ENCODE measurements around the gene NUDC.
A peak's percentile ranks its signal among the peaks of the same experiment; 100 is the strongest.
"Not testable (repeated sequence)": the region's sequence is repeated elsewhere in the genome, so short reads cannot be mapped to it uniquely, and the experiment has no call there.

The NUDC gene

DNA sequence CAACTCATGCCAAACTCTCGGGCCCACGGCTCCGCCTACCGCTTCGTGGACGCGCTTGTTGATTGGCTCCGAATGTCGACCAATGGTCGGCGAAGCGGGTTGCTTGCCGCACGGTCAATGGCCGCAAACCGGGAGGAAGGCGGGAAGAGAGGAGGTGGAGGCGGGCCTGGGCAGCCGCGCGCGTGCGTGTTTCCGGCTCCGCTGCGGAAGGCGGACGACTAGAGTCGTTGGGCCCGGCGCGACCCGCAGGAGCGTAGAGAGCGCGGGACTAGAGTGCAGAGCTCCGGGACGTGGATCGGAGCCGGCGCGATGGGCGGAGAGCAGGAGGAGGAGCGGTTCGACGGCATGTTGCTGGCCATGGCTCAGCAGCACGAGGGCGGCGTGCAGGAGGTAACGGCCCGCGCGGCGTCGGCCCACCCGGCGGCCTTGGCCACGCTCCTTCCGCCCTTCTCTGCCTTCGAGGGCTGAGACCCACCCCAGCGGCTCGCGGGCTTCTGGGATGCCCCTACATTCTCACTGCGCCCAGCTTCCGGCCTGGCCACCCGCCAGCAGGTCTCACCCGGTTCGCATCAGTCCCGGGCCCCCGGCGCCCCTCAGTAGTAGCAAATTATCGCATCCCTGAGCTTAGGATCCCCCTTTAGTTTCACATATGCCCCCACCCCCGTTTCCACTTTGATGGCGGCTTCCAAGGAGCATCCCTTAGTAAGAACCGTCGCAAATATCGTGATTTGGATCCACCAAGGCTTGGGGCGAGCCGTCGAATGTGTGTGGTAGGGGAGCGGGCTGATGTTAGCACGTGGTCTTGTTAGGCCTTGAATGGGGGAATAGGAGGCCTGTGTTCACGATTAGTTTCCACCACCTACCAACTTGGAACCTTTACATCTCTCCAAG, at the start of gene NUDC:
Gene NUDC, plus strand, starts transcription at position 204 of the 891 bp plus-strand sequence. Its CDS starts 106 bp downstream, at position 310.
- DNase-seq (ENCODE audit: low read depth): peak; percentile 92

DNA sequence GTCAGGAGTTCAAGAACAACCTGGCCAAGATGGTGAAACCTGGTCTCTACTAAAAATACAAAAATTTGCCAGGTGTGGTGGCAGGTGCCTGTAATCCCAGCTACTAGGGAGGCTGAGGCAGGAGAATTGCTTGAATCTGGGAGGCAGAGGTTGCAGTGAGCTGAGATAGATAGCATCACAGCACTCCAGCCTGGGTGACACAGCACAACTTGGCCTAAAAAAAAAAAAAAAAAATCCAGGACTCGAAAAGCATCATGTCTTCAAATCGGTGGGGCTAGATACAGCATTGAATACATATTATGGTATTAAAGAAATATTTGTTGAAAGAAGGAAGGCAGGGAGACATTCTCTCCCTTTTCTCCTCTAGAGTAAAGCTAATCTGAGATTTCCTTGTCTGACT, 48.4 kb upstream of the NUDC start:
- not testable (repeated sequence) for DNase-seq (ENCODE audit: low read depth)

DNA sequence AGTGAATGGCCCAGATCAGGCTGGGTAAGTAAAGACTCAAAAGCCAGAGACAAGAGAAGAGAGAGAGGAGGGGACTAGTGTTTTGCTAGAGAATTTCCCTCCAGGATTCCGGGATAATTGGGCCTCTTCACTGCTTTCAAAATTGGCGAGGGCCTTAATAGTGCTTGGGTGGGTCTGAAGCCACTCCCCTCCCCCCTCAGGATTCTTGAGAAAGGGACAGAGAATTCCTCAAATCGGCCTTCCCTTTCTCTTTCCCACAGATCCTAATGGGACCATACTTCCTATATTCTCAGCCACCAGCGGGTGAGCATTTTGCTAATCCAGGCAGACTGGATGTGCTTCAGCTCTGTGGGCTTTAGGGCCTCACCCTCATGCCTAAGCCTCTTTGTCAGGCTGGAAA, 46.6 kb upstream of the NUDC start:
- no peak for DNase-seq (ENCODE audit: low read depth)

DNA sequence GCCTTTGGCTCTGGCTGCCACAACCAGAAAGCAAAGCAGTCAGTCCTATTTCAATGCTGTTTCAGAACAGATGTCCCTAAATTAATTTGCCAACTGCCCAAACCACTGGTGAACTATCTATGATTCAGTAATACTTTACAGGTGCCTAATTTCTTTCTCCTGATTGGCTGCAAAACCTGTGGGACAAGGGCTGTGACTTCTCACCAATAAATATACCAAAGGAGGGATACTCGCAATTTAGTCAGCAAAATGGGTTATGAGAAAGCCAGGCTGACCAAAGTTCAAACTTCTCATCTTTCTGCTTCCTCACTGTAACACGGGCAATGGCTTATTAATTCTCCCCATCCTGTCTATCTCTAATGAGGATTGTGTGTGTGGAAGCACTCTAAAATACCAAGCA, 44.2 kb upstream of the NUDC start:
- DNase-seq (ENCODE audit: low read depth): no peak

DNA sequence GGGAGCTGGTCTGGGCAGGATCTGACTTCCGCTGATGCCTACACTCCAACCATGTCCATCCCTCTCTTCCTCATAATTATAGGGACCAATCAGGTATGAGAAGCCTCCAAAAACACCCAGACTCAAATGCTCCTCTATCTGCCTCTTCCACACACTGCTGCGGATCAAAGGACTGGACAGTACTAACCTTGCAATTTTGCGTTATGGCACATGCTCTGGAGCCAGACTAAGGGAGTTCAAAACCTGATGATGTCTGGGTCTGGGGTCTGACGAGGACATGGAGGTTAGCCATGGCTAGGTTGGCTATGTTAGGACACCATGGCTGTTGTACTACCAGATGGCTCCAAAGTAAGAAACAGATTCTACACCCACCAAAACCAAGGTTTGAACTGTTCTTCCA, 41.8 kb upstream of the NUDC start:
- DNase-seq (ENCODE audit: low read depth): no peak

DNA sequence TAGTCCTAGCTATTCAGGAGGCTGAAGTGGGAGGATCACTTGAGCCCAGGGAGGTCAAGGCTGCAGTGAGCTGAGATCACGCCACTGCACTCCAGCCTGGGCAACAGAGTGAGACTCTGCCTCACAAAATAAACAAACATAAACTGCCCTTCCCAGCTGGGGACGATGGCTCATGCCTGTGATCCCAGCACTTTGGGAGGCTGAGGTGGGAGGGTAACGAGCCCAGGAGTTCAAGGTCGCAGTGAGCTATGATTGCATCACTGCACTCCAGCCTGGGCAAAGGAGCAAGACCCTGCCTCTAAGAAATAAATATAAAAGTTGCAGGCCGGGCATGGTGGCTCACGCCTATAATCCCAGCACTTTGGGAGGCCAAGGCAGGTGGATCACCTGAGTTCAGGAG, 39.9 kb upstream of the NUDC start:
- not testable (repeated sequence) for DNase-seq (ENCODE audit: low read depth)

DNA sequence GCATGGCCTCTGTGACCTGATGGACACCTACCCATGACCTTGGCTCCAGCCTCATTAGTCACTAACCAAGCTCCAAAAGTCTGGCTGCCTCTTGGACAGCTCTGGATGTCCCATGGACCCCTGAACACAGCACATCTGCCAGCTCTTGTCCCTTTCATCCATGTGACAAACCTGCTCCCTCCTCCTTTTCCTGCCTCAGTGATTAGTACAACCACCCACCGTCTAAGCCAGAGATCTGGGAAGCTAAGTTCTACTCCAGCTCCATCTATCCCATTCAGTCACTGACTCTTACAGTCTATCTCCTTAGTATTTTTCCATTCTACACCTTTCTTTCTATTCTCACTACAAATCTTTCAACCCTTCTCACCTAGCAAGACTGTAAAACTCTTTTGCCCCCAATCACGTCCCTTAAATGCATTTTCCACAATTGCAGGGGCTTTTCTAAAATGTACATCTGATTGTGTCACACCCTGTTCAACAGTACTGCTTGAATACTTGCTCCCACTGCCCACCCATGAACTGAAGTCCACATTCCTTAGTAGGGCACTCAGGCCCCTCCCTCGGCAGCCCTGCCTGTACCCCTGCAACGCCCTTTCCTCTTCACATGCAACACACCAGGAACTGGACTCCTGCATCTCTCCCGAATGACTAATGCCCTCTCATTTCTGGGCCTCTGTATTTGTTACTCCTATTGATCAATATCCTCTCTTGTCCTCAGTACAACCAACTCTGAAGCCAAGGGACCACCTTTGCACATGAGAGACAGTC, 38.7 kb upstream of the NUDC start:
- DNase-seq (ENCODE audit: low read depth): no peak

DNA sequence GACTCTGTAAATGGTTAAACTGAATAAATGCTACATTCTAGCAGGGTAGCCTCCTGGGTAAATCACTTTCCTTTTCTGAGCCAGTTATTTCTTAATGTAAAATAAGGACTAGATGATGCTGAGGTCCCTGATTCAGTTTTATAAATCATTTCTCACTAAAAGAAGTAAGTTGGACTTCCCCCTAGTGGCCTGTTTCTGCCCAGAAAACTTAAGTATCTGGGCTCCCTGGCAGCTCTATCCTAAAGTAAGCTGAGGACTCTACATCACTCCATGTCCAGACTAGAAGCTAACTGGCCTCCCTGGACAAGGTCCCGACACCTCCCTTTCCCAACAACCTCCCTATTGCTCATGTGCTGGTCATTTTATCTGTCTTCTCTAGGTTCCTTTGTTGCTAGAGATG, 34.4 kb upstream of the NUDC start:
- no peak for DNase-seq (ENCODE audit: low read depth)

DNA sequence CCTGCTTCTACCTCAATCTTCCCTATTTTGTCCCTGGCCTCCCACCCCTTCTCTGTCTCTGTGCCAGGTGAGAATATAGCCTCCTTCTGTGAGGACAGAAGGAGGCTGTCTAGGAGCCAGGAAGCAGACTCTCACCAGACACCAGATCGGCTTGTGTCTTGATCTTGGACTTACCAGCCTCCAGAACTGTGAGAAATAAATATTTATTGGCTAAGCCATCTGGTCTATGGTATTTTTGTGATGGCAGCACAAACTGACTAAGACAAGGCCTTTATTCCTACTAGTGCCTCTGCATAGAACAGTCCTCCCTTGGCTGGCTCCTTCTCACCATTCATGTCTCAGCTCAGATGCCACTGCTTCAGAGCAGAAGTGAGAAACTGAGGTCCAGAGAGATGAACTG, 33.3 kb upstream of the NUDC start:
- DNase-seq (ENCODE audit: low read depth): no peak

DNA sequence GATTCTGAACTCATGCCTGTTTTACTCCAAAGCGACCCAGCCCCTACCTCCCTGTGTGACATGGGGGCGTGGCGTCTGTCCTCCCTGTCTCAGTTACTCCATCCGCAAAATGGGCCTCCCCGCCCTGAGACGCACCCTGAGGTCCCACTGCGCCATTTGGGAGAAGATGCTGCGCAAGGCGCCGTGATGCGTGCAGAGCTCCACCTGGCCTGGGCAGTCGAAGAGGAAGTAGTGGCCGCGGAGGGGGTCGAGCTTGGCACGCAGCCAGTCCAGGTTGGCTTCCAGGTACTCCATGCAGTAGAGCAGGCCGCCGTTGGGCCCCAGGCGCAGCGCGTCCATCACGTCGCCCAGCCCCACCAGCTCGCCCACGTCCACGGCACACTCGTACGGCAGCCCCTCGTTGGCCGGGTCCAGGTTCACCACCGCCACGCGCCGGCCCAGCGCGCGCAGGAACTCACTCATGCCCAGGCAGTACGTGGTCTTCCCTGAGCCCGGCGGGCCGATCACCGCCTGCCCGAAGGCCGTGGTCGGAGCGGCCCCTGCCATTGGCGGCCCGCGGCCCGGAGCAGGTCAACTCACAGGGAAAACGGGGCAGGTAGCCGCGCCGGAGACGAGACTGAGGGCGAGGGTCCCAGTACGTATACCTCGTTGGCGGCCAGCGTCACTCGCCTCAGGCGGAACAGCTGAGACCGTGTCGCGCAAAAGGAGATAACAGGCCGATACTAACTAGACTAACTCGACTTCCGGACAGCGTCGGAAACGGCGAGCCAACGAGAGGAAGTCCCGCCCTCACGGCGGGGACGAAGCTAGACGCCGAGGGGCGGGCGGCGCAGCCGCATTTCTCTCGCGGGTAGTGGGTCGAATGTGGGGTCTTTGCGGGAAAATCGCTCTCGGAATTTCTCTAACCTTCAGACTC, 31.7 kb upstream of the NUDC start, which contains the start of gene GPN2:
Gene GPN2, minus strand, starts transcription at position 733 of the 916 bp plus-strand sequence. Its CDS starts 187 bp downstream, at position 546.
- DNase-seq (ENCODE audit: low read depth): peak; percentile 66

DNA sequence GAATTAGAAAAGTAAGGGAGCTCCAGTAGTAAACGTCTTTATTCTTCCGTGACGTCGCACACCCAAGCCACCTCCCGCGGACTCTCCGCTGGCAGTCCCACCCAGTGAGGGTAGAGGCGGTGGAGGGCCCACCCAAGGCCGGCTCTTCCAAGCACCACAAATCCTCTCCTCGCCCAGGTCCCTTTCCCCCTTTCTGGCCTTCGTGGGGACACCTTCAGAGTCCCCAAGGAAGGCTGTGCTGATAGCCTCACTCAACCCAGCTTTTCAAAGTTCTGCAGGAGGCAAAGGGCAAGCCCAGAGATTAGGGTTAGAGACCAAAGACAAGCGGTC, 31.1 kb upstream of the NUDC start:
- no peak for DNase-seq (ENCODE audit: low read depth)

DNA sequence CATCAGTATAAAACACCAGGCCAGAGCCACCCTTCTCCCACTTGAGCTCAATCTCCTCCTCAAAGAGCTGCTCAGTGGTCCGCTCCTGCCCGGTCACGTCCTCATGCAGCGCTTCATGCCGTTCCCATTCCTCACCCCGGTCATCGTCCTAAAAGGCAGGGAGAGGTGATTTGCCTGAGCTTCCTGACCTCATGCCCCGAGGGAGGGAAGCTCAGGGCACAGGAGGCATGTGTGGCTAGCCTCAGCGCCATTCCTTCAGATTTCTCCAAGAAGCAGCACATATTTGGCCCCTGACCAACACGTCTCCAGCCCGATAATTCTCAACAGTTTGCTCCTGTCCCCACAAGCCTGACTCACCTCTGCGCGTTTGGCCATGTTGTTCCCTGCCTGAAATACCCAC, 27.3 kb upstream of the NUDC start:
- no peak for DNase-seq (ENCODE audit: low read depth)

DNA sequence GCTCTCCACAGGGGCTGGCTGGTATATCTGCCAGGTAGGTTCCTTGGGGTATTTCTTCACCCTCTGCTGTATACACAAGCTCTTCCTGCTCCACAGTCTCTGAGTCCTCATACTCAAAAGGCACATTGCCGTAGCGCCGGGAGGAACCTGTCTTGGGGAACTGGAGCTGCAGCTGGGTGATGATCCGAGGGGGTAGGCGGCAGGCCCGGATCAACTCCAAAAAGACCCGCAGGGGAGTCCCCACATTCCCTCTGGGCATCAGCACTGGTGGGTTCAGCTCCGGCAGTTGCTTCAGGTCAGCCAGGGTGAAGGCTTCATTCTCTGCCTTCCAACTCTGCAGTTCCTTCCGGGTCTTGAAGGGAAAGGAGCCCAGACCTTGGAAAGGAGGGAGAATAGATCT, 24.2 kb upstream of the NUDC start:
- no peak for DNase-seq (ENCODE audit: low read depth)

DNA sequence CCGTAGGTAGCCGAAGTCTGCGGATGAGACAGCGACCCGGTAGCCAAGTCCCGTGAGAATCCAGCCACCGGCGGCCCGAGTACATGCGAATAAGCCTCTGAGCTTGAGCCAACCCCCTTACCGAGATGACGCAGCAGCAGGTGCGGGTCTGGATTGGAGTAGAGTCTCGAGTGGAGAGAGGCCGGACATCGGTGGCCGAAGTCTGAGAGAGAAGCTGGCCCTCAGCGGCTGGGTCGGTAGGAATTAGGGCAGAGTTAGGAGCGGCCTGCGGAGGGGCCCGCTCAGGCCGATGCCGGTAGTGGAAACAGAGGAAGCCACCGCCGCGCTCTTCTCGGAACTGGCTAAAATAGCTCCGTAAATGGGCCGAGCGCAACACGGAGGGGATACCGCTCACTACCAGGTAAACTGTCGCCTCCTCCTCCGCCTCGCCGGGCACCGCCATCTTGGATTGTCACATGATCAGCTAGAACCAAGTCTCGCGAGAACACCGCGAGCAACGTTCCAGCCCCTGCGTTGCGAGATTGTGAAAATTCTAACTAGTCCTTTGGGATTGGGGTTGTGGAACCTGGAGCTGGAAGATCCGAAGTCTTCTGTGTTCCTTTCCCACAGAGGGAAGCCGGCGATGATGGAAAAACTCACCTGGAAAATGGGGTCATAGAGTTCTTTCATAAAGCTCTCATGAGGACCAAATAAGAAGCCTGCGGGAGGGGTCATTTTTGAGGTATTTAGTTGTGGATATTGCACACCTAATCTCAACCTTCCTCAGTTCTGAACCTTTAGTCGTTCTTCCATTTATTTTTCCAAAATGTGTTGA, 21.3 kb upstream of the NUDC start, which contains the start of gene GPATCH3:
Gene GPATCH3, minus strand, starts transcription at position 467 of the 814 bp plus-strand sequence. Its CDS starts 25 bp downstream, at position 442.
- peak; percentile 81 for DNase-seq (ENCODE audit: low read depth)

DNA sequence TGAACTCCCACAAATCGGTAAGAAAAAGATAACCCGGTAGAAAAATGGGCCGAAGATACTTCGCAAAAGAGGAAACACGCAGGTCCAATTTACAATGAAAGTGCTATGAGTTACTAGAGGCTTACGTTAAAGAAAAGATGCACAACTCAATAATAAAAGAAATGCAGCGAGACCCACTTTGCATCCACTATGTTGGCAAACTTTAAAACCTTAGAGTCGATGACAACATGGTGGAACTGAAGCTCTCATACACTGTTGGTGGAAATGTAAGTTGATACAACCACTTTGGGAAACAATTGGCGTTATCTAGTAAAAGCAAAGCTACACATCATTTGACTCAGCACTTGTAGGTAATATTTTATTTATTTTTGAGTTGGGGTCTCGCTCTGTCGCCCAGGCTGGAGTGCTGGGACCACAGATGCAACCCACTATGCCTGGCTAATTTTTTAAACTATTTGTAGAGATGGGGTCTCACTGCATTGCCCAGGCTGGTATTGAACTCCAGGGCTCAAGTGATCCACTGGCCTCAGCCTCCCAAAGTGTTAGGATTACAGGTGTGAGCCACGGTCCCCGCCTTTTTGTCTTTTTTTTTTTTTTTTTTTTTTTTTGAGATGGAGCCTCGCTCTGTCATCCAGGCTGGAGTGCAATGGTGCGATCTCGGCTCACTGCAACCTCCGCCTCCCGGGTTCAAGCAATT, 20.6 kb upstream of the NUDC start:
- DNase-seq (ENCODE audit: low read depth): no peak

DNA sequence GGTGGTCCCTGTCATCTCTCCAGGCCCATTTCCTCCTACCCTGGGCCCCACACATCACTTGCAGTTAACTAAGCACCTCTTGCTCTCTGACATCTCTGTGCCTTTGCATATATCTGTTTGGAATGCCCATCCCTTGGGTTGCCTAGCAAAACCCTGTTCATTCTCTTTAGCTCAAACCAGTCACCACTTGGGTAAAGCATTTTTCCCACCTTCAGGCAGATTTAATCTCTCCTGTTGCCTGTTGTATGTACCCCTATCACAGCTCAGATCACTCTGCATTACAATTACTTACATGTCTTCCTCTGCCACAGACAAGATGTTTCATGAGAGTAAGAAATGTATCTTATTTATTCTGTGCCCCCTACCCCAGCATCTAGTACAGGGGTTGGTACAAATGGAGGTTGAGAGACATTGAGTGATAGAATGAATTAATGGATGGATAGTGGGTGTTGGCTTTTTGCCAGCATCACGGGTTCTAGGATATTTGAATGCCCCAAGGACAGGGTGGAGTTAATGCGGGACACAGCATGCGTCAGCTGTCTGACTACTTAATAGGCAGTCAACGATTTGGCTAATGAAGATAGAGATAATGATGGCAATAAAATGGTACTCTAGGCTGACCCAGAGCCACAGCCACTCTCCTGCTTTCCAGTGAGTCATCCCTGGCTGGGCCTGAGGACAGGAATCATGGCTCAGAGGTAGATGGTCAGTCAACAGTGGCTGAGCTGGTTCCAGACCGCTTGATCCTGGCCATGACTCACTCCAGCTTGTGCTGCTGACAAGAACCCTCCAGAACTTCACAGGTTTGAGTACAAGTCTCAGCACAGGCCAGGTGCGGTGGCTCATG, 14.2 kb upstream of the NUDC start:
- no peak for DNase-seq (ENCODE audit: low read depth)

DNA sequence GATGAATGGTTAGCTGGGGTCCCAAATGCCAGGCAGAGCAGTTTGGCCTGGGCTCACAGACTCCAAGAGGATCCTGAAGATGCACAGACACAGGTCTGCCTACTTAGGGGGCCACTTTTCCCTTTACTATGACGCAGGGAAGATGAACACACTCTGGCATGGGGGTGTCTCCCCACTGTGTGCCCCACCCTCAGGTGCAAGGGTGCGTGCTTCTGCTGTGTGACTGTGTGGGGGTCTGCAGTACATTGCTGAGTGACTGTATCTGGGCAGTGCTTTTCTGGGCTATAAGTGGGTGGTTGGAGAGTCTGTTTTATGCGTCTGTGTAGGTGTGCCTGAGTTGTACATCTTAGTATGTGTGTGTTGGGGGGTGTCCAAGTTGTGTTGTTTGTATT, 11.6 kb upstream of the NUDC start:
- no peak for DNase-seq (ENCODE audit: low read depth)

DNA sequence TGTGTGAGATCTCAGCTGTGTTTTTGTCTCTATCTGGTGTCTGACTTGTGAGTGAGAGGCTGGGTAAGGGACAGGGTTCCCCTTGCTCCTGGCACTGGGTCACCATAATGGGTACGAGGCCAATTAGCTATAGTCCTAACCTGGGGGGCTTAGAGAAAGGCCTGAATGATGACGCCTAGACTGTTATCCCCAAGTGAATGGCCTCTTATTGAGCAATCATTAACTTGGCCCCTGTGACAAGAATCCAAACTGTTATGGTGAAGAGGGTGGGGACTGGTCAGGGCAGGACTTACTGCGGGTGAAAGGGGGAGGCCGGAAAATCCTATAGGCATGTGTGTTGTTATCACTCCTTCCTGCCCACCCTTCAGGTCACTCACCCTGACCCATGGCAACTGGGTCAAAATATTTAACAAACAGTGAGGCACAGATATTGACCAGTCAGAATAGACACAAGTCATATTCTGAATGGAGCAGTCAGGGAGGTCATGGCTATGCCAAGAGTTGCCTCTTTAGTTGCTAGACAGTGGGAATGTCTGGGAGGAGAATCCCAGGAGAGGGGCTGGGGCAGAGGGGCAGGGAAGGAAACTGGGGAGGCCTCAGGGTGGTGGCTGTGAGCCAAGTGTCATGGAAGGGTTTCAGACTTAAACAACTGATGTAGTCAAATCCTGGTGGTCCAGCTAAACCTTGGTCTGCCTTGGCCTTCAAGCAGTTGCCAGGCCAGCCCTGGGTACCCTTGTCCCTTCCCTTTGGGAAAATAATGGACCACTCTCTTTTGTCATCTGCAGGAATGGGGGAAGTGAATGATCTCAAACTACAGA, 11.0 kb upstream of the NUDC start:
- DNase-seq (ENCODE audit: low read depth): no peak

Measured in stimulated activated CD8-positive, alpha-beta memory T cell treated with anti-CD3 and anti-CD28 coated beads, Interleukin-12 subunit alpha, Interleukin-12 subunit beta, amount 100 ng/mL, for 1 hour (primary cell).